CD4-positive, alpha-beta T cell treated with Interleukin-17A for 4 hours (primary cell): Measurements from ENCODE around the gene PHF23.

Experiments
- DNase-seq: peaks from one replicate; pipeline ENCODE4 v3.0.0-alpha.2; 2020; ENCODE audit warnings: mixed read lengths

PHF23 gene

GRCh38 chr17:7237761-7238419 lies 1.4 kb downstream of the PHF23 start:
- peak; percentile 93 for DNase-seq

- no peak for DNase-seq
Measured at GRCh38 chr17:7237266-7237760, 1.9 kb downstream of the PHF23 start.

GRCh38 chr17:7236808-7237207 lies 2.4 kb downstream of the PHF23 start:
- no peak for DNase-seq

- peak; percentile 35 for DNase-seq
Measured at GRCh38 chr17:7235693-7236665, 3.3 kb downstream of the PHF23 start.

DNA sequence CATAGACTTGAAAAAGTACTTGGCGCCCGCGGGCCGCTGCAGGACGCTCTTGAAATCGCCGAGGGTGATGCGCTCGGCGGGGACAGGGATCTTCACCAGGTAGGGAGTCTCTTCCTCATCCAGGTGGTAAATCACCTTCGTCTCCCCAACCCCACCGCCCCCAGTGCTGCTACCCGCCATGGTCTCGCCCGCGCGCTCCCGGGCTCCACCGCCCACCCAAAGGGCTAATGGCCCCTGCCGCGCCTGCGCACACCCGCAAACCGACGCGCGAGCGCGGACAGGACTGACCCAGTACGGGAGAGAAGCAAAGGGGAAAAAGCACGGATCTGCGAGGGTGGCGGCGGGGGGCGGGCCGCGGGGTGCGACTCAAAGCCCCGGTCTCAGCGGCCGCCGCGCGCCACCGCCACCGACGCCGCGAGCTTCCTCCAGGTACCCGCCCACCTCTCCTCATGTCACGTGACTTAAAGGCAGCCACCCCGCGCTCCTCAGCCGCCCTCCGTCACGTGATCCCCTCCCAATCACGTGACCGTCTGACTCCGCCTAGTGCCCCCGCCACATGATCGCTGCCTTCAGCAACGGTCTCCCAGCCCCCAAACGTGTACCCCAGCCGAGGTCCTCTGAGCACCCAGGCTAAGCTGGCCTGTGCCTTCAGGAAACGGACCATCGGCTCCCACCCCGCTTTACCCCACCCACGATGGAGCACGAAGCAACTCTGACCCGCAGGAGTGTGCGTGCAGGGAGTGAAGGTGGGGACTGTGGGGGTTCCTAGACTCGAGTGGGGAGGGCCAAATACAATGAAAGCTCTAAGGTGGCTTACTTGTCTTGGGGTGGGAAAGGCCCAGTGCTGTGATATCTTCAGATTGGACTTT lies 4.9 kb downstream of the PHF23 start, which contains the start of gene DVL2:
Gene DVL2 (minus strand): TSS at position 435 of the 869 bp plus-strand sequence. CDS start 255 bp downstream, at position 180.
- DNase-seq: peak; percentile 95

- no peak for DNase-seq
Measured at GRCh38 chr17:7233701-7234082, 5.6 kb downstream of the PHF23 start.

DNA sequence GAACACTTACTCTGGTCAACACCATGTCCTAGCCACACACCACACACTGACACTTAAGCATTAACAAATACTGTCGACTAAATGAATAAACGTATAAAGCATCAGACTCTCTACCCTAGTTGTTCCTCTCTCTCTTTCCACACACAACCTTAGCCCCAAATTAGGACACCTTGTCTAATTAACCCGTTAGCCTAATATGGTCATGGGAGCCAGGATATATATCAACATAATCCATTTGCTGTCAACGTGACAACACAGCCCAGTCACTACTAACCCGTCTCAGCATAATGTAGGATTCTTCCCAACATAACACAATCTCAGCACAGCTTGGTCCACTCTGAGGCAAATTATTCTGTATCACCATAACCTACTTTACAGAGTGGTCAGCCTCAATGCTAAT lies 7.1 kb downstream of the PHF23 start:
- DNase-seq: no peak

- no peak for DNase-seq
Measured at GRCh38 chr17:7229504-7229903, 9.8 kb downstream of the PHF23 start.

DNA sequence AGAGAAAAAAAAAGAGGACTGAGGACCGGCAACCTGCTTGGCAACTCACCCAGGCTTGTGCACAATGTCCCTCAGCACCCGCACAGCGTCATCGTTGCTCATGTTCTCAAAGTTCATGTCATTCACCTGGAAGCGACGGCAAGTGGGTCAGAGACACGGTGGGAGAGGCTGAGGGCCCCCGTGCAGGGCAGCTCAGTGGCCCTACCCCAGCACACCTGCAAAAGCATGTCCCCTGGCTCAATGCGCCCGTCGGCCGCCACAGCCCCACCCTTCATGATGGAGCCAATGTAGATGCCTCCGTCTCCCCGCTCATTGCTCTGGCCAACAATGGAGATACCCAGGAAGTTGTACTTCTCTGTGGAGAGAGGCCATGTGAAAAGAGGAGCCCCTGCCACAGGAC lies 10.3 kb downstream of the PHF23 start:
- DNase-seq: no peak

GRCh38 chr17:7226721-7227710 lies 12.2 kb downstream of the PHF23 start:
- DNase-seq: no peak

DNA sequence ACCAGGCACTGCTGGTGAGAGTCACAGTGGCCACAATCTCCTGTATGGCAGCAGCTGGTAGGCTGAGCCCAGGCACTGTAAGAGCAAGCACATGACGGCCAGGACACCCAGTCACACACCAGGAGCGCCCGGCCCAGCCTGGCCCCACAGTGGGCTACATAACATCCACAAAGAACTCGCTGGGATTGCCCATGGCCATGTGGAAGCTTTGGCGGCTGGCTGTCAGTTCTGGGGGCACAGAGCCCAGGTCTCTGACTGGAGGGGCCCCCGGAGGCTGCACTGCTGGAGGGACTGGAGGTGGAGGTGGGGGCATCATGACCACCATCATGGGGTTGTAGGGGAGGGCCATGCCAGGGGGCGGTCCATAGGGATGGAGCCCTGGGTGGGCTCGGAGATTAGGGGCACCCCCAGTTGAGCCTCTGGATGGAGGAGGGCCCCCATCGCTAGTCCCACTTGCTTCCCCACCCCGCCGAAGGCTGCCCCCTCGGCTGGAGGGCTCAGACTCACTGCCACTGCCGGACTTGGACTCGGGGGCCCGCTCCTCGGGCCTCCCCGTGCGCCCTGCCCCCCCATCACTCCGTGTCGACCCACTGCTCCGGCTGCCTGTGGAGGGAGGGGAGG lies 13.4 kb downstream of the PHF23 start:
- no peak for DNase-seq

DNA sequence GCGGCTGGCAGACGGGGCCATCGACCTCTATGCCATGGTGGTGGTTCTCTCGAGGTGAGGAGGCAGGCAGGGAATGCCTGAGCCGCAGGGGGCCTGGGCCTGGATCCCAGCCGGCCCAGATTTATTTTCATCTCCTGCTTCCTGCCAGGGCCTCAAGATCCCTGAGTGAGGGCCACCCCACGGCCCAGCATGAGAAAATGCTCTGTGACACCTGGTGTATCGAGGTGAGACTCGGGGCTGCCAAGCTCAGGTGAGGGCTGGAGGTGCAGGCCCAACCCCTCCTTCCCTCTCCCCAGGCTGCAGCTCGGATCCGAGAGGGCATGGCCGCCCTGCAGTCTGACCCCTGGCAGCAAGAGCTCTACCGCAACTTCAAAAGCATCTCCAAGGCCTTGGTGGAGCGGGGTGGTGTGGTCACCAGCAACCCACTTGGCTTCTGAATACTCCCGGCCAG lies 14.6 kb downstream of the PHF23 start:
- no peak for DNase-seq

GRCh38 chr17:7224110-7224509 lies 15.1 kb downstream of the PHF23 start:
- no peak for DNase-seq

GRCh38 chr17:7223375-7223774 lies 15.9 kb downstream of the PHF23 start:
- no peak for DNase-seq

- DNase-seq: no peak
Measured at GRCh38 chr17:7222972-7223292, 16.3 kb downstream of the PHF23 start.

DNA sequence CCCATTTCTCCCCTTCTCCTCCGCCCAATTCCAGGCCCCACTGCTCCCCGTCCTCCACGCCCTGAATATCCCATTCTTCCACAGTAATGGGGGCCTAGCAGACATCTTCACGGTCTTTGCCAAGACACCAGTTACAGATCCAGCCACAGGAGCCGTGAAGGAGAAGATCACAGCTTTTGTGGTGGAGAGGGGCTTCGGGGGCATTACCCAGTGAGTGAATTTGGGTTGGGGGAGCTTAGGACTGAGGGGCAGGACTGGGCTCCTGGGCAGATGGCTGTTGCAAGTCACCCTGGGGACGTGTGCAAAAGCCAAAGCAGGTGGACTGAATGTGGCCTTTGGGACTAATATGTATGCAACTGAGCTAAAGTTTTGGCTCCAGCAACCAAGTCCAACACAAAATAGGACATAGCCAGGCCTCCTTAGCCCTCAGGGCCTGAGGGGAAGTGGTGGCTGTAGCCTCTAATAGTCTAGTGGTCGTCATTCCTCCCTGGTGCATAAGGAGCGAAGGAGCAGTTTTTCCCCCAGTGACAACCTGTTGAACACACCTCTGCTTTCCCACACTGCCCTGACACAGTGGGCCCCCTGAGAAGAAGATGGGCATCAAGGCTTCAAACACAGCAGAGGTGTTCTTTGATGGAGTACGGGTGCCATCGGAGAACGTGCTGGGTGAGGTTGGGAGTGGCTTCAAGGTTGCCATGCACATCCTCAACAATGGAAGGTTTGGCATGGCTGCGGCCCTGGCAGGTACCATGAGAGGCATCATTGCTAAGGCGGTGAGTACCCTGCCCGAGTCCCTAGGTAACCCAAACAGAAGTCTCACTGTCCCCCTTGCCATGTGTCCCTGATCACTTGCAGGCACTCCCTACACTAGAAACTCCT lies 16.9 kb downstream of the PHF23 start:
- no peak for DNase-seq

DNA sequence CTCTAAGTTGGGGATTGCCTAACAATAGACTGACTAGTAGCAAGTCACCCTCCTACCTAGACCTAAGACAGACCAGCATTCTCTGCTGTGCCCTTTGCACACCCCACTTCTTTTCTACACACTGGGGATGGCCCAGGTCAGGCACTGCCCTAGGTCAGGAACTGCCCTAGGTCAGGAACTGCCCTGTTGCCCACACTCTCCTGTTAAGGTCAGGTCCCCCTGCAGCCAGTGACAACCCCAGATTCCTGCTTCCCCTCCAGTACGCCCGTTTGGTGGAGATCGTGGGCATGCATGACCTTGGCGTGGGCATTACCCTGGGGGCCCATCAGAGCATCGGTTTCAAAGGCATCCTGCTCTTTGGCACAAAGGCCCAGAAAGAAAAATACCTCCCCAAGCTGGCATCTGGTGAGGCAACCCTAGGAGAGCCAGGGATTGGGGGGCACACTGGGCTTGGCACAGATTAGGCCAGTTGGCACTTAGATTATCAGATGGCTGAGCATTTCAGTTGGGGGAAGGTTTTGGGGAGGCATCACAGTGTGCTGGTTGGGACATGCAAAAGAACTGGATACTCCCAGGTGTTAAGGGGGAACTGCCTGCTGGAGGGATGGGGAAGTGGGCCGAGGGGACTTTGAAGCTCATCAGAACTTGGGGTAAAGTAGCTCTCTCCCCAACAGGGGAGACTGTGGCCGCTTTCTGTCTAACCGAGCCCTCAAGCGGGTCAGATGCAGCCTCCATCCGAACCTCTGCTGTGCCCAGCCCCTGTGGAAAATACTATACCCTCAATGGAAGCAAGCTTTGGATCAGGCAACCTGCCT lies 17.8 kb downstream of the PHF23 start:
- no peak for DNase-seq

DNA sequence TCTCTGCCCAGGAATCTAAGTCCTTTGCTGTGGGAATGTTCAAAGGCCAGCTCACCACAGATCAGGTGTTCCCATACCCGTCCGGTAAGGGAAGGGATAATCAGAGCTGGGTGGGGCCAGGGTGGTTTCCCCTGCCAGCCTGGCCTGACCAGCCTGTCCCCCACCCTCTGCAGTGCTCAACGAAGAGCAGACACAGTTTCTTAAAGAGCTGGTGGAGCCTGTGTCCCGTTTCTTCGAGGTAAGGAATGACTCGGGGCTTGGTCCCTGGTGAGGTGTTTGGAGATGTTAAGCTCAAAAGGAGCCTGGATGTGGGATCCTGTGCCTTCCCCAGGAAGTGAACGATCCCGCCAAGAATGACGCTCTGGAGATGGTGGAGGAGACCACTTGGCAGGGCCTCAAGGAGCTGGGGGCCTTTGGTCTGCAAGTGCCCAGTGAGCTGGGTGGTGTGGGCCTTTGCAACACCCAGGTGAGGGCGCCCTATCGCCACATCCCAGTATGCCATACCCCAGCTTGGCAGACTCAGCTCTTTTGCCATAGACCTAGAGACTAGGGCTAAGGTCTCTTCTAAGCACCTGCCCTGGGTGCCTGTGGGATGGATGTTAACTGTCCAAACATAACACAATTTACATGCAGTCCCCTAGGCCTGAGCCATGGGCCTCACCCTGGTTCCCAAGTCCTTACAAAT lies 18.5 kb downstream of the PHF23 start:
- peak; percentile 73 for DNase-seq
